ENCODE measurements around the gene TIE1. TPM values are rescaled to one million over a fixed set of nuclear protein-coding genes. Genes with fewer than 3 reads are reported as not detected.

The TIE1 gene
- 1.5 and 8.1 TPM in 2 replicates for total RNA-seq

DNA sequence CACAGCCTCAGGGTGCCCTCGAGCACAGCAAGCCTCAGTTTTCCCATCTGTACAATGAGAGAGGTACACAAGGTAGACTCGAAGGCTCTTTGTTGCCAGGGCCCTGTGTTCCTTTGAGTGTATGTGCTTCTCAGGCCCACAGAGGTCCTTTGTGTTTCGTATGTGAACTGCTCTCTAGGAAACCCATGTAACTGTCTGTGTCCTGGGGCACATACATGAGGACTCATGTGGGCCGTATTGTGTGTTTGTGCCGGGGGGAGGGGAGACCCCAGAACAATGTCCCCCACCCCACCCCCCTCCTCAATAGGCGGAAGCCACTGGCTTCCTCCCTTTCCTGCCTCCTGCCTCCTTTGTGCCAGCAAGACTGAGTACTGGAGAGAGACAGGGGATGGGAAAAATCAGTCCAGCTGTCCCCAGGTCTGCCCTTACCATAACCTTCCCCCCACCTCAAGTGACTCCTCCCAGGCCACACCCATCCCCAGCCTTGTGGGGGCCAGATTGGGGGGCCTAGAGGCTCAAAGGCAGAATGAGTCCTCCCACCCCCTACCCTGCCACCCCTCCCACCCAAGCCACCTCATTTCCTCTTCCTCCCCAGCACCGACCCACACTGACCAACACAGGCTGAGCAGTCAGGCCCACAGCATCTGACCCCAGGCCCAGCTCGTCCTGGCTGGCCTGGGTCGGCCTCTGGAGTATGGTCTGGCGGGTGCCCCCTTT, at the start of gene TIE1:
Gene TIE1 (plus strand): TSS at position 605 of the 717 bp plus-strand sequence. CDS start 90 bp downstream, at position 695.

GRCh38 chr1:43269627-43270375, 31.0 kb upstream of the TIE1 start, which contains the start of gene TMEM125:
TMEM125 (plus strand) TSS chr1:43269983; CDS start chr1:43272723, 2,740 bp downstream.

GRCh38 chr1:43285269-43285990, 15.4 kb upstream of the TIE1 start, which contains the start of gene C1orf210:
C1orf210 (minus strand) TSS chr1:43285581; CDS start chr1:43283270, 2,311 bp downstream.

DNA sequence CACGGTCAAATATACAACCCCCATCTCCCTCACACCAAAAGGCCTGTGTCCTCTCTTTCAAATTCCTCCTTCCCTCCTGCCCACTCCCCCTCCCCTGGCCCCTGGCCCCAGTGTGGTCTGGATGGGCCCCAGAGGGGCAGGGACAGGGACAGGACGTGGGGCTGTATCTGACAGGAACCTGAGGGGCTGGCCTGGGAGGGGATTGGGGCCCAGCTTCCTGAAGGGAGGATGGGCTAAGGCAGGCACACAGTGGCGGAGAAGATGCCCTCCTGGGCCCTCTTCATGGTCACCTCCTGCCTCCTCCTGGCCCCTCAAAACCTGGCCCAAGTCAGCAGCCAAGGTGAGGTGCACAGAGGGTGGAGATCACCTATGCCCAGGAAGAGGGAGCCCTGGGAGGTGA, 36.8 kb downstream of the TIE1 start, which contains the start of gene MPL:
Gene MPL (plus strand): TSS at position 231 of the 400 bp plus-strand sequence. CDS start 31 bp downstream, at position 262.

DNA sequence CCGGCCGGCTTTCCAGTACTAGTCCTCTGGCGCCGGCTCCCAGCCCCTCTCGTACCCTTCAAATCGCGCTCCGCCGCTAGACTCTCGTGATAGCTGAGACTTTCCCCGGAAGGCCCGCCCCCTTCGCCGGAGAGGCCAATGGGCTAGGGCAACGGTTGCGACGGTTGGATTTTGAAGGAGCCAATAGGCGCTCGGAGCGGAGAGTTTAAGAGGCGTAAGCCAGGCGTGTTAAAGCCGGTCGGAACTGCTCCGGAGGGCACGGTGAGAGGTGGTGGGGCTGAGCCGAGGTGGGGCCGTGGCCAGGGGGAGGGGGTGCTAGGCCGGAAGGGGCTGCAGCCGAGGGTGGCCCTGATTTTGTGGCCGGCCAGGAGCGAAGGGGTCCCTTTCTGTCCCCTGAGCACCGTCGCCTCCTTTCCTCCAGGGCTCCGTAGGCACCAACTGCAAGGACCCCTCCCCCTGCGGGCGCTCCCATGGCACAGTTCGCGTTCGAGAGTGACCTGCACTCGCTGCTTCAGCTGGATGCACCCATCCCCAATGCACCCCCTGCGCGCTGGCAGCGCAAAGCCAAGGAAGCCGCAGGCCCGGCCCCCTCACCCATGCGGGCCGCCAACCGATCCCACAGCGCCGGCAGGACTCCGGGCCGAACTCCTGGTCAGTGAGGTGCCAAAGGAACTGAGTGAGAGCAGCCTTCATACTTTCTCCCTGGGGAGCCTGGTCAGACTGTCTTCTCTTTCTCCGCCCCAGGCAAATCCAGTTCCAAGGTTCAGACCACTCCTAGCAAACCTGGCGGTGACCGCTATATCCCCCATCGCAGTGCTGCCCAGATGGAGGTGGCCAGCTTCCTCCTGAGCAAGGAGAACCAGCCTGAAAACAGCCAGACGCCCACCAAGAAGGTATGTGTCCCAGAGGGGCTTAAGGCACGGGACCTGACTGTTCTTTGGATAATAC, 58.2 kb downstream of the TIE1 start, which contains the start of gene CDC20:
Gene CDC20 (plus strand): TSS at position 236 of the 948 bp plus-strand sequence. CDS start 235 bp downstream, at position 471.

DNA sequence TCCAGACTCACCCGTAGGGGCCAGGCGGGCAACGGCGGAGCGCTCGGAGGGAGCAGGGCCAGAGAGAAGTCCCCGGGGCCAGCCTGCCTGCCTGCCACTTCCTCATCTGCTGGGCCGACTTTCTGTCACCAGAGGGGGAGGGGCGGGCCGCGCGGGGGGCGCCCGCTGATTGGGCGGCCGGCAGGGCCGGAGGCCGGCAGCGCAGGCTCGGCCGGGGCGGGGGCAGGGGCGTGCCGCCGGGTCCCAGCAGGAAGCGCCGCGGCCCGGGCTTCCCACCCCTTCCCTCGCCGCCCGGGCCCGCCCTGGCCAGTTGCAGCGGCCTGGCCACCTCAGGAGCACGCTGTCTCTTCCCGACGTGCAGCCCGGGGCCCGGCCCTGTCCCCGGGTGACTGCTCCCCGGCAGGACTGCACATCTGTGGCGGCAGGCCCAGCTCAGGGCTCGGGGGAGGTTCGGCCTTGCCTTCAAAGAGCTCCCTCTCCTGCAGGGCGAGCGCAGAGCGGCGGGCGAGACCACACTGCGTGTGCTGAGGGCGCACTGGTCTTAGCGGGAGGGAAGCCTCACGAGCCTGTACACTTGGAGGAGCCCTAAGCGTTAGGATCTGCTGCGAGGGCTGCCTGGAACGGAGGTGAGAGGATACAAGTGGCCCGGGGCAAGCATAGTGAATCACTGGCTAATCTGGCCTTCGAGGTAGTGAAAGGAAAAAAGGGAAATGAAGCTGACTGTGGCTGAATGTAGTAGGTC, 67.3 kb downstream of the TIE1 start, which contains the start of gene ELOVL1:
Gene ELOVL1 (minus strand): TSS at position 108 of the 742 bp plus-strand sequence. CDS start 2,402 bp downstream, outside the sequence.

Other genes with a start within 250 kb of the TIE1 start
- 40.0 and 73.6 TPM in 2 replicates for gene EBNA1BP2, start 128.7 kb upstream of the TIE1 start, total RNA-seq
- 0.23 and 0.26 TPM in 2 replicates for gene CFAP57, start 128.7 kb upstream of the TIE1 start, total RNA-seq
- not detected in 2 replicates for gene TMEM125, start 31.0 kb upstream of the TIE1 start, total RNA-seq
- not detected in 2 replicates for gene C1orf210, start 15.4 kb upstream of the TIE1 start, total RNA-seq
- not detected in 2 replicates for gene MPL, start 36.8 kb downstream of the TIE1 start, total RNA-seq
- gene CDC20, start 58.0 kb downstream of the TIE1 start, total RNA-seq = 2.6 and 4.7 TPM in 2 replicates
- 61.0 and 74.6 TPM in 2 replicates for gene ELOVL1, start 67.0 kb downstream of the TIE1 start, total RNA-seq
- gene MED8, start 88.8 kb downstream of the TIE1 start, total RNA-seq = 46.7 and 49.9 TPM in 2 replicates
- 11.1 and 13.6 TPM in 2 replicates for gene SZT2, start 88.9 kb downstream of the TIE1 start, total RNA-seq
- 28.3 and 55.9 TPM in 2 replicates for gene HYI, start 152.9 kb downstream of the TIE1 start, total RNA-seq
- gene PTPRF, start 229.9 kb downstream of the TIE1 start, total RNA-seq = 31.7 and 46.4 TPM in 2 replicates